Prostate gland (tissue), 2 donors: ENCODE results near the gene CCDC188.
A peak's percentile ranks its signal among the peaks of the same experiment; 100 is the strongest.

Source experiments
- POLR2A ChIP-seq: fragments of 450-650 bp; IDR thresholded peaks from one replicate; pipeline ENCODE4 v1.6.1; 2016; ENCODE audit warnings: antibody characterized with exemption, mild to moderate bottlenecking
- POLR2AphosphoS5 ChIP-seq: sonication (generic); formaldehyde crosslinking; IDR thresholded peaks from one replicate; pipeline ENCODE4 v1.6.1; 2017; ENCODE audit warnings: antibody characterized with exemption
- TF ChIP-seq, protein P1 (sequence below), 4 experiments: fragments of 200-600 bp in 2 of 4; fragments of 450-650 bp in 2 of 4; sonication (generic) in 2 of 4; IDR thresholded peaks; 1 replicate in 3 of 4; 2 replicates in 1 of 4; pipeline ENCODE4 v1.5.1; 2016 to 2019; ENCODE audit warnings: antibody characterized with exemption in 4 of 4, mild to moderate bottlenecking in 2 of 4, moderate library complexity in 2 of 4

DNA sequence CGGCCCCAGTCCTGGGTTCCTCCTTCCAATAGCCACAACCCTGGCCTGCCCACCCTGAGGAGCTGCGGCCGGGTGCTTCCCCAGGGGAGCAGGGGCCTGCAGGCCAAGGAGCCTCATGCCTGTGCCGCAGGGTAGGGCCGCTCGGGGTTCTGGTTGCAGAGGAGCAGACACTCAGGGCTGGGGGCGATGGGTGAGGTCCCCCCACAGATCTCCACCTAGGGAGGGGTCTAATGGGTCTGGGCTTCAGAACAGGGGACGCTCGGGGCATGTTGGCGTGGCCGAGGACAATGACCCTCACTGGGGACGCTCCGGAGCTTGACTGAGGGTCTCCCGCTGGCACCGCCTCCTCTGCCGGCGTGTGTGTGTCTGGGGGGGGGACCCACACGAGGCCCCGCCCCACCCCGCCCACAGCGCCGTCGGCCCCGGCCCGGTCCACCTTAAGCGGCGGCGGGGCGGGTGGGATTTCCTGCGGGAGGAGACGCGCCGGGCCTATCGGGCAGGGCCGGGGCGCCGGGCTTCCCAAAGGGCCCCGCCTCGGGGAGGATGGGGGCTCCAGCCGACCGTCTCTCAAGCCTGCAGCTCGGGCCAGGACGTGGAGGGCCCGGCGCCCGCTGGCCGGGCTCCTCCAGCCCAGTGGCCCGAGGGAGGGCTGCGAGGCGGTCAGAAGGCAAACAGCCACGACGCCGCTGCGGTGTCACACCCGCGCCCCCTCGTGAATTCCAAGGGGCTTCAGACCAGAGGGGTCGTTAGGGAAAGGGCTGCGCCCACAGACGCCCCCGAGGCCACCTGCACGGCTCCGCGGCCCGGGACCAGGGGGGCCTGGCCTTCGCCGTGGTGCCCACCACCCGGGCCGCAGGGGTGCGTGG is 19.9 kb downstream of the CCDC188 start:
- TF ChIP-seq, protein P1, sequence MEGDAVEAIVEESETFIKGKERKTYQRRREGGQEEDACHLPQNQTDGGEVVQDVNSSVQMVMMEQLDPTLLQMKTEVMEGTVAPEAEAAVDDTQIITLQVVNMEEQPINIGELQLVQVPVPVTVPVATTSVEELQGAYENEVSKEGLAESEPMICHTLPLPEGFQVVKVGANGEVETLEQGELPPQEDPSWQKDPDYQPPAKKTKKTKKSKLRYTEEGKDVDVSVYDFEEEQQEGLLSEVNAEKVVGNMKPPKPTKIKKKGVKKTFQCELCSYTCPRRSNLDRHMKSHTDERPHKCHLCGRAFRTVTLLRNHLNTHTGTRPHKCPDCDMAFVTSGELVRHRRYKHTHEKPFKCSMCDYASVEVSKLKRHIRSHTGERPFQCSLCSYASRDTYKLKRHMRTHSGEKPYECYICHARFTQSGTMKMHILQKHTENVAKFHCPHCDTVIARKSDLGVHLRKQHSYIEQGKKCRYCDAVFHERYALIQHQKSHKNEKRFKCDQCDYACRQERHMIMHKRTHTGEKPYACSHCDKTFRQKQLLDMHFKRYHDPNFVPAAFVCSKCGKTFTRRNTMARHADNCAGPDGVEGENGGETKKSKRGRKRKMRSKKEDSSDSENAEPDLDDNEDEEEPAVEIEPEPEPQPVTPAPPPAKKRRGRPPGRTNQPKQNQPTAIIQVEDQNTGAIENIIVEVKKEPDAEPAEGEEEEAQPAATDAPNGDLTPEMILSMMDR (IDR thresholded peaks at IDR 0.05) = no peak
- TF ChIP-seq POLR2AphosphoS5 (peak; percentile 71), POLR2A (peak; percentile 14)
